GM23248 (cell line): Measurements from ENCODE around the gene PGRMC2. TPM values are rescaled to one million over a fixed set of nuclear protein-coding genes. Genes with fewer than 3 reads are reported as not detected.

Experiments
- DNase-seq: peaks from one replicate; pipeline ENCODE4 v3.0.0-alpha.2; 2015
- H2AFZ ChIP-seq: fragments of 200-600 bp; sonication (generic); 2 replicates; pipeline ENCODE4 v1.6.1; 2016; ENCODE audit warnings: antibody characterized with exemption
- H3F3A ChIP-seq: fragments of 200-600 bp; sonication (generic); 2 replicates; pipeline ENCODE4 v1.6.1; 2016; ENCODE audit warnings: mild to moderate bottlenecking, antibody characterized with exemption, mixed run types; ENCODE audit not compliant: insufficient read depth
- H3K27ac ChIP-seq: fragments of 200-600 bp; sonication (generic); 2 replicates; pipeline ENCODE4 v1.5.1; 2016; ENCODE audit warnings: mild to moderate bottlenecking
- H3K27me3 ChIP-seq: fragments of 200-600 bp; sonication (generic); replicated peaks from 2 replicates; pipeline ENCODE4 v1.6.1; 2016; ENCODE audit warnings: mild to moderate bottlenecking; ENCODE audit not compliant: insufficient read depth
- H3K36me3 ChIP-seq: fragments of 200-600 bp; sonication (generic); 2 replicates; pipeline ENCODE4 v1.6.1; 2016; ENCODE audit warnings: low read depth, mild to moderate bottlenecking
- H3K4me1 ChIP-seq: fragments of 200-600 bp; sonication (generic); 2 replicates; pipeline ENCODE4 v1.6.1; 2016; ENCODE audit warnings: mild to moderate bottlenecking; ENCODE audit not compliant: insufficient read depth
- H3K4me2 ChIP-seq: fragments of 200-600 bp; sonication (generic); one replicate; pipeline ENCODE4 v1.6.1; 2016; ENCODE audit warnings: mild to moderate bottlenecking; ENCODE audit not compliant: unreplicated experiment
- H3K4me3 ChIP-seq: fragments of 200-600 bp; sonication (generic); 2 replicates; pipeline ENCODE4 v1.5.1; 2016; ENCODE audit warnings: mild to moderate bottlenecking
- H3K79me2 ChIP-seq: fragments of 200-600 bp; sonication (generic); 2 replicates; pipeline ENCODE4 v1.6.1; 2016; ENCODE audit warnings: mild to moderate bottlenecking; ENCODE audit not compliant: insufficient read depth
- H3K9ac ChIP-seq: fragments of 200-600 bp; sonication (generic); 2 replicates; pipeline ENCODE4 v1.6.1; 2016; ENCODE audit warnings: mild to moderate bottlenecking
- H3K9me2 ChIP-seq: fragments of 200-600 bp; sonication (generic); 2 replicates; pipeline ENCODE4 v1.6.1; 2016; ENCODE audit warnings: mixed run types, mild to moderate bottlenecking, moderate library complexity; ENCODE audit not compliant: insufficient read depth
- H3K9me3 ChIP-seq: fragments of 200-600 bp; sonication (generic); one replicate; pipeline ENCODE4 v1.6.1; 2017; ENCODE audit warnings: low read depth
- H4K20me1 ChIP-seq: fragments of 200-600 bp; sonication (generic); 2 replicates; pipeline ENCODE4 v1.6.0; 2016; ENCODE audit not compliant: insufficient read depth
- EZH2 ChIP-seq: fragments of 200-600 bp; sonication (generic); IDR thresholded peaks from 2 replicates; pipeline ENCODE4 v1.6.1; 2018; ENCODE audit warnings: antibody characterized with exemption, mild to moderate bottlenecking; ENCODE audit not compliant: insufficient read depth, poor library complexity, severe bottlenecking
- EZH2phosphoT487 ChIP-seq: fragments of 200-600 bp; sonication (generic); IDR thresholded peaks from 2 replicates; pipeline ENCODE4 v1.6.1; 2018; ENCODE audit warnings: antibody characterized with exemption, moderate library complexity, mild to moderate bottlenecking, low read depth; ENCODE audit not compliant: insufficient read depth
- WGBS, 2 experiments: methylation state at CpG; one replicate each; pipeline ENCODE4 v1.1.6; 2015 to 2017; ENCODE audit warnings: low lambda C conversion rate in 2 of 2, low coverage in 1 of 2; ENCODE audit errors: missing lambda C conversion rate in 2 of 2; 5-methylcytosine and 5-hydroxymethylcytosine counted together
- in situ Hi-C: fragments of 300-500 bp; cut with MboI; formaldehyde crosslinking; loops from 2 replicates; pipeline ENCODE4 v1.15.0; 2020
- polyA plus RNA-seq: library from polyadenylated mRNA; unstranded; fragments of >200 nt; fragmentation: Nextera tagmentation; extraction: Ambion mirVana; gene quantifications from 2 replicates; pipeline ENCODE4 v1.2.1, GENCODE V29; 2016
- total RNA-seq: library from RNA; depleted of rRNA; stranded (reverse); fragments of >200 nt; shearing (Covaris generic); gene quantifications from 2 replicates; pipeline ENCODE4 v1.2.3, GENCODE V29; 2014

Gene PGRMC2
- total and polyA plus RNA-seq, 2 experiments from 2014 or later = 117 to 186 TPM

- no peak overlapping the region for H3K9ac ChIP-seq
- H3K9me2 ChIP-seq = no peaks in the 10 kb centered on the region
- H3K9me3 ChIP-seq = no peaks in the 10 kb centered on the region
- no peaks in the 10 kb centered on the region for H4K20me1 ChIP-seq
- H3F3A ChIP-seq = no peaks in the 10 kb centered on the region
- TF ChIP-seq EZH2phosphoT487 (no peak), EZH2 (no peak)
- no peak overlapping the region for H3K27ac ChIP-seq
- H3K36me3 ChIP-seq = no peaks in the 10 kb centered on the region
- peaks cover 19% of the 10 kb centered on the region for H3K4me1 ChIP-seq
- H3K4me2 ChIP-seq = no peak overlapping the region
- no peaks in the 10 kb centered on the region for H3K27me3 ChIP-seq
- no peak overlapping the region for H3K4me3 ChIP-seq
- in situ Hi-C loops = no loop called here
- no peaks in the 10 kb centered on the region for H3K79me2 ChIP-seq
- DNase-seq = peak; percentile 39
- no peak overlapping the region for H2AFZ ChIP-seq
Measured at GRCh38 chr4:128332081-128332480, 44.5 kb upstream of the PGRMC2 start.

GRCh38 chr4:128329638-128330037, 42.0 kb upstream of the PGRMC2 start:
- no peak overlapping the region for H3K4me3 ChIP-seq
- no peak overlapping the region for H3K27ac ChIP-seq
- H3K9me3 ChIP-seq = no peaks in the 10 kb centered on the region
- in situ Hi-C loops = no loop called here
- H3K36me3 ChIP-seq = 0 out of 2 replicates have a peak, but pooled peaks cover 4% of the 10 kb centered on the region
- no peaks in the 10 kb centered on the region for H3K79me2 ChIP-seq
- no peak overlapping the region for H3K9ac ChIP-seq
- H3K4me1 ChIP-seq = peaks cover 12% of the 10 kb centered on the region
- no peaks in the 10 kb centered on the region; the same call in 1 of the 2 replicates for H3K9me2 ChIP-seq
- no peak for TF ChIP-seq EZH2
- no peak for TF ChIP-seq EZH2phosphoT487
- no peak overlapping the region for H3K4me2 ChIP-seq
- 80 to 85% methylated on average over 4 of the region's 4 CpGs for WGBS, 2 experiments
- DNase-seq = no peak
- no peaks in the 10 kb centered on the region for H3F3A ChIP-seq
- no peaks in the 10 kb centered on the region for H3K27me3 ChIP-seq
- no peaks in the 10 kb centered on the region for H4K20me1 ChIP-seq
- H2AFZ ChIP-seq = no peak overlapping the region

GRCh38 chr4:128328106-128328505, 40.5 kb upstream of the PGRMC2 start:
- no peak for TF ChIP-seq EZH2phosphoT487
- no peak for TF ChIP-seq EZH2
- 0 out of 2 replicates have a peak, but pooled peaks cover 4% of the 10 kb centered on the region for H3K36me3 ChIP-seq
- in situ Hi-C loops = no loop called here
- H3K9me3 ChIP-seq = no peaks in the 10 kb centered on the region
- no peaks in the 10 kb centered on the region for H3K27me3 ChIP-seq
- no peak overlapping the region for H3K4me2 ChIP-seq
- peaks cover 13% of the 10 kb centered on the region for H3F3A ChIP-seq
- no peak overlapping the region for H3K9ac ChIP-seq
- H3K27ac ChIP-seq = no peak overlapping the region
- no peak overlapping the region for H2AFZ ChIP-seq
- no peaks in the 10 kb centered on the region for H4K20me1 ChIP-seq
- peaks cover 25% of the 10 kb centered on the region for H3K4me1 ChIP-seq
- no peaks in the 10 kb centered on the region for H3K79me2 ChIP-seq
- DNase-seq = no peak
- 68 to 69% methylated on average over 6 of the region's 6 CpGs for WGBS, 2 experiments
- H3K9me2 ChIP-seq = no peaks in the 10 kb centered on the region; the same call in 1 of the 2 replicates
- H3K4me3 ChIP-seq = no peak overlapping the region

- H3K9me3 ChIP-seq = no peaks in the 10 kb centered on the region
- 31 to 41% methylated on average over 1 of the region's 1 CpG for WGBS, 2 experiments
- no peaks in the 10 kb centered on the region for H3K79me2 ChIP-seq
- 0 out of 2 replicates have a peak, but pooled peaks cover 4% of the 10 kb centered on the region for H3K36me3 ChIP-seq
- TF ChIP-seq EZH2phosphoT487 (no peak), EZH2 (no peak)
- no peaks in the 10 kb centered on the region for H4K20me1 ChIP-seq
- peaks cover 44% of the 10 kb centered on the region for H3K4me1 ChIP-seq
- no peaks in the 10 kb centered on the region; the same call in 1 of the 2 replicates for H3K9me2 ChIP-seq
- peaks cover 41% of the 10 kb centered on the region for H3F3A ChIP-seq
- DNase-seq = no peak
- H3K27ac ChIP-seq = peak overlapping the region; percentile 84
- in situ Hi-C loops = no loop called here
- H3K4me2 ChIP-seq = peak overlapping the region; percentile 52
- 0 out of 2 replicates have a peak overlapping the region, but pooled peaks have one; percentile 12 for H3K4me3 ChIP-seq
- no peaks in the 10 kb centered on the region for H3K27me3 ChIP-seq
- no peak overlapping the region for H2AFZ ChIP-seq
- H3K9ac ChIP-seq = no peak overlapping the region
Measured at GRCh38 chr4:128323401-128323800, 35.8 kb upstream of the PGRMC2 start.

GRCh38 chr4:128322986-128323385, 35.4 kb upstream of the PGRMC2 start:
- Histone ChIP-seq H3K4me1 (peaks cover 44% of the 10 kb centered on the region), H3K27me3 (no peaks in the 10 kb centered on the region), H3F3A (peaks cover 41% of the 10 kb centered on the region), H3K9me2 (no peaks in the 10 kb centered on the region; the same call in 1 of the 2 replicates), H3K79me2 (no peaks in the 10 kb centered on the region), H3K4me2 (peak overlapping the region; percentile 61), H4K20me1 (no peaks in the 10 kb centered on the region), H3K36me3 (0 out of 2 replicates have a peak, but pooled peaks cover 4% of the 10 kb centered on the region), H3K27ac (peak overlapping the region; percentile 84), H3K9ac (peak overlapping the region; percentile 21; the same call in 1 of the 2 replicates), H2AFZ (no peak overlapping the region), H3K9me3 (no peaks in the 10 kb centered on the region), H3K4me3 (peak overlapping the region; percentile 12; the same call in 1 of the 2 replicates)
- DNase-seq = peak; percentile 88
- 2 to 4% methylated on average over 2 of the region's 2 CpGs for WGBS, 2 experiments
- in situ Hi-C loops = no loop called here
- TF ChIP-seq EZH2phosphoT487 = no peak
- TF ChIP-seq EZH2 = no peak
